ENCODE data around the gene ANKRD44. TPM values are rescaled to one million over a fixed set of nuclear protein-coding genes. Genes with fewer than 3 reads are reported as not detected.

Gene ANKRD44
- total RNA-seq, 4 donors from 2014 or later = 11.0 to 25.8 (median 23.9) TPM

GRCh38 chr2:197332641-197333040, 22.1 kb upstream of the ANKRD44 start:
- TF ChIP-seq CTCF (IDR thresholded peaks at IDR 0.05) (no peak), POLR2A (IDR thresholded peaks at IDR 0.05) (no peak)
- Histone ChIP-seq H3K4me1 (no peaks in the 10 kb centered on the region), H3K27ac (no peak overlapping the region), H3K9me3 (no peaks in the 10 kb centered on the region), H3K4me3 (replicated peaks in 1 of 3) (no peak overlapping the region), H3K27me3 (no peaks in the 10 kb centered on the region), H3K36me3 (no peaks in the 10 kb centered on the region)
- WGBS, 2 donors = 87% methylated on average over 2 of the region's 2 CpGs
- no peak for DNase-seq
- intact Hi-C loops (cut with DNase I) = no loop called here

GRCh38 chr2:197328461-197328860, 17.9 kb upstream of the ANKRD44 start:
- TF ChIP-seq POLR2A (IDR thresholded peaks at IDR 0.05) = no peak
- no peak for TF ChIP-seq CTCF (IDR thresholded peaks at IDR 0.05)
- Histone ChIP-seq H3K4me3 (replicated peaks in 1 of 3) (no peak overlapping the region), H3K9me3 (no peaks in the 10 kb centered on the region), H3K27ac (no peak overlapping the region), H3K27me3 (no peaks in the 10 kb centered on the region), H3K4me1 (no peaks in the 10 kb centered on the region), H3K36me3 (no peaks in the 10 kb centered on the region)
- WGBS, 2 donors = 78 to 81% methylated on average over 5 of the region's 5 CpGs
- no peak for DNase-seq
- intact Hi-C loops (cut with DNase I) = no loop called here

- no peak for DNase-seq
- Histone ChIP-seq H3K27me3 (no peaks in the 10 kb centered on the region), H3K4me3 (replicated peaks in 1 of 3) (no peak overlapping the region), H3K27ac (no peak overlapping the region), H3K36me3 (no peaks in the 10 kb centered on the region), H3K9me3 (no peaks in the 10 kb centered on the region), H3K4me1 (no peaks in the 10 kb centered on the region)
- intact Hi-C loops (cut with DNase I) = no loop called here
- 62 to 73% methylated on average over 1 of the region's 1 CpG for WGBS, 2 donors
- no peak for TF ChIP-seq POLR2A (IDR thresholded peaks at IDR 0.05)
Measured at GRCh38 chr2:197327472-197328098, 17.0 kb upstream of the ANKRD44 start.

GRCh38 chr2:197327073-197327471, 16.5 kb upstream of the ANKRD44 start:
- H3K27me3 ChIP-seq = no peaks in the 10 kb centered on the region
- no peaks in the 10 kb centered on the region for H3K36me3 ChIP-seq
- H3K27ac ChIP-seq = no peak overlapping the region
- TF ChIP-seq CTCF (IDR thresholded peaks at IDR 0.05) (no peak), POLR2A (IDR thresholded peaks at IDR 0.05) (no peak)
- no peak overlapping the region for H3K4me3 ChIP-seq (replicated peaks in 1 of 3)
- H3K4me1 ChIP-seq = no peaks in the 10 kb centered on the region
- H3K9me3 ChIP-seq = no peaks in the 10 kb centered on the region
- DNase-seq = no peak
- intact Hi-C loops (cut with DNase I) = no loop called here
- 90 to 94% methylated on average over 3 of the region's 3 CpGs for WGBS, 2 donors

- Histone ChIP-seq H3K27ac (no peak overlapping the region), H3K36me3 (no peaks in the 10 kb centered on the region), H3K9me3 (no peaks in the 10 kb centered on the region), H3K4me1 (no peaks in the 10 kb centered on the region), H3K4me3 (replicated peaks in 1 of 3) (no peak overlapping the region), H3K27me3 (no peaks in the 10 kb centered on the region)
- intact Hi-C loops (cut with DNase I) = no loop called here
- no peak for DNase-seq
- no peak for TF ChIP-seq CTCF (IDR thresholded peaks at IDR 0.05)
- TF ChIP-seq POLR2A (IDR thresholded peaks at IDR 0.05) = no peak
Measured at GRCh38 chr2:197324801-197325200, 14.2 kb upstream of the ANKRD44 start.
